HG03378 (cell line): ENCODE results near the gene SLC22A4.

ENCODE experiments used
- ATAC-seq: cut with Tn5 transposase; IDR thresholded peaks from one replicate; pipeline ENCODE4 v1.9.1; 2021; ENCODE audit warnings: mild to moderate bottlenecking, moderate library complexity; ENCODE audit not compliant: unreplicated experiment

The SLC22A4 gene

DNA sequence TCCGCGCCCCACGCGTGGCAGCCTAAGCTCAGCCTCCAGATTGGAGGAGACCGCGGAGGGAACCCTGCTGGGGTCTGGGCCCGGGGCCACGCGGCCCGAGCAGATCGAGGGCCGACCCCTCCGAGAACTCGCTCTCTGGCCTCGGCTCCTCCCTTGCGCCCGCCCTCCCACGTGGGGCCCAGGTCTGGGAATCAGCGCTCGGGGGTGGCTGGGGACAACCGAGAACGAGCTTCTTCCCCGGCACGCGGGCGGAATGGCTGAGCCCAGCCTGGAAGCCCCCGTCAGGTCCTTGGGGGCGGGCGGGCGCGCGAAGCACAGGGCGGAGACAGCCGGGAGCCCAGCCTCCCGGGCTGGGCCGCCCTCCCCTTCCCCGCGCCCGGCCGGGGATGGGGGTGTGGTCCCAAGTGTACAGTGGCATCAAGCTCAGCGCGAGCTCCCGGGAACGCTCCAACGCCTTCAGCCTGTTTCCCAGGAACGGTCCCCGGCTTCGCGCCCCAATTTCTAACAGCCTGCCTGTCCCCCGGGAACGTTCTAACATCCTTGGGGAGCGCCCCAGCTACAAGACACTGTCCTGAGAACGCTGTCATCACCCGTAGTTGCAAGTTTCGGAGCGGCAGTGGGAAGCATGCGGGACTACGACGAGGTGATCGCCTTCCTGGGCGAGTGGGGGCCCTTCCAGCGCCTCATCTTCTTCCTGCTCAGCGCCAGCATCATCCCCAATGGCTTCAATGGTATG, at the start of gene SLC22A4:
Gene SLC22A4, plus strand, starts transcription at position 403 of the 736 bp plus-strand sequence. Its CDS starts 223 bp downstream, at position 626.
- peak; percentile 50 for ATAC-seq

DNA sequence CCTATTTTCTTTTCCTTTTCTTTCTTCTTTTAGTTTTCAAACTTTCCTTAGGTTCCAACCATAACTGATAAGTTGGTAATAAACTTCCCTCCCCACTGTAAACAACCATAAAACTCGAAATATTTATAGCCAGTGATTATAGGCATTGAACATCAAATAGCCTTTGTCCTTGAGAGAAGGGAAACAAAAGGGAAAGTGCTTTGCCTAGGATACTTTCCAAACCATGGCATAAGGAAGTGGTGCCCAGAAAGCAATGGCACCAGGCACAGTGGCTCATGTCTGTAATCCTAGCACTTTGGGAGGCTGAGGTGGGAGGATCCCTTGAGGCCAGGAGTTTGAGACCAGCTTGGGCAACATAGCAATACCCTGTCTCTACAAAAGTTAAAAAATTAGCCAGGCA, 48.6 kb upstream of the SLC22A4 start:
- no peak for ATAC-seq

DNA sequence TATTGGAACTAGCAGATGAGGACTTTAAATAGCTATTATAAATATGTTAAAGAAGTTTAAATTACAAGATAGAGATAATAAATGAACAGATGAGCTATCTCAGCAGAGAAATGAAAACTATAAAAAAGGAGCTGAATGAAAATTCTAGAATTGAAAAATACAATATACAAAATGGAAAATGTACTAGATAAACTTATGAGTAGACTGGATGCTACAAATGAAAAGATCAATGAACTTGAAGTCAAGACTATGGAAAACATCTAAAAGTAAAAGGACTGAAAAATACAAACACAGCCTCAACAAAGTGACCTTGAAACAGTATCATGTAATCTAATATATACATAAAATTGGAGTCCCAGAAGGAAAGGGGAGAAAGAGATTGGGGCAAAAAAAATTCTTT, 47.4 kb upstream of the SLC22A4 start:
- no peak for ATAC-seq

DNA sequence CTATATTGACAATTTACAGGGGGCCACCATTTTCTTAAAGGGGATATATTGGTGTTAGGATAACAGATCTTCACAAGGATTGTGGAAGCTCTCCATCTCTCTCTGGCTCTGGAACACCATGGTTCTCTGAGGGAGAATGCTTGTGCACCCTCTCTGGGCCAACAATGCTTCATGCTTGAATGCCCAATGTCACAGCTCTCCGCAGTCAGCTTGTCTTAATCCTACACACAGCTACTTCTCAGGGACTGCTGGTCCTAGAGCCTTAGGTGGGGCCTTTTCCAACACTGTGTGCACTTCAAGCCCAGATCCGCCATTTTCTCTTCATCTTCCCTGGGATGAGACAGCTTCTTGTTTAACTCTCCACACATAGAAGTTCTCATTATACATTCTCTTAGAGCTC, 43.6 kb upstream of the SLC22A4 start:
- ATAC-seq = no peak

DNA sequence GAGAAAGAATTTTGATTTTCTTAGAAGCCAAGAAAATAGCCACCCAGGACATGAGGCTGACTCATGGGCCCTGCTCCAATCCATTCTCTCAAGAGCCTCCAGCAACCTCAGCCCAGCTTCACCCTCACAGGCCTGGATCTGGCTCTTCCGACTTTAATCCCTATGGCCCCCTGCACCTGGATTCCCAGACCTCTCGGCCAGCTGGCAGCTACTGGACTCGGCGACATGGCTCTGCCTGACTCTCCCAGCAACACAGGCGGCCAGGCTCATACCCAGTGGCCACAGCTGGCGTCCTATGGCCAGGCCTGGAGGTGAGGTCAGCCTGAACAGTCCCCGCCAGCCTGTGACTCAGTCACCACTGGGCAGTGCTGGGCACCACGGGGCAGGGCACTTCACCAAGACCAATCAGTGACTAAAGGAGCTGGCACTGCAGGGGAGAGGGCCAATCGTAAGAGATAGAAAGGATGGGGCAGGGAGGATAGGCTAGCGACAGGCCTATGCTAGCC, 42.9 kb upstream of the SLC22A4 start:
- ATAC-seq = no peak

DNA sequence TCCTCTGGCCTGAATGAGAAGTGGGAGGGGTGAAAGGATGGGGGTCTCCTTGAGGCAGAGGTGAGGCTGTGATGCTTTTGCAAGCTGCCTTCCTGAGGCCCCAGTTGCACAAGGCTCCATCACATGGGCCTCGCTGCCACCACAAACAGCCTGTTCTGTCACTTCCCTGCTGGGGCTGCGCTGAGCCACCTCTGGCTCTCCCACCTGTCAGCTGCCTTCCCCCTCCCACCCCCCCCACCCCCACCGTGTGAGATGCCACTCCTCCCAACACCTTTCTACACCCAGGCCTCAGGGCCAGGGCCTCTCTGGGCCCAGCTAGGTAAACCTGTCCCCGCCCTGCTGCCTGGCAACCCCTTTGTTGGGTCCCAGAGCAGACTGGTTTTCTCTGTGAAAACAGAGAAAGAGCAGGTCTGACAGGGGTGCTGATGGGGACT, 41.2 kb upstream of the SLC22A4 start:
- ATAC-seq = no peak

DNA sequence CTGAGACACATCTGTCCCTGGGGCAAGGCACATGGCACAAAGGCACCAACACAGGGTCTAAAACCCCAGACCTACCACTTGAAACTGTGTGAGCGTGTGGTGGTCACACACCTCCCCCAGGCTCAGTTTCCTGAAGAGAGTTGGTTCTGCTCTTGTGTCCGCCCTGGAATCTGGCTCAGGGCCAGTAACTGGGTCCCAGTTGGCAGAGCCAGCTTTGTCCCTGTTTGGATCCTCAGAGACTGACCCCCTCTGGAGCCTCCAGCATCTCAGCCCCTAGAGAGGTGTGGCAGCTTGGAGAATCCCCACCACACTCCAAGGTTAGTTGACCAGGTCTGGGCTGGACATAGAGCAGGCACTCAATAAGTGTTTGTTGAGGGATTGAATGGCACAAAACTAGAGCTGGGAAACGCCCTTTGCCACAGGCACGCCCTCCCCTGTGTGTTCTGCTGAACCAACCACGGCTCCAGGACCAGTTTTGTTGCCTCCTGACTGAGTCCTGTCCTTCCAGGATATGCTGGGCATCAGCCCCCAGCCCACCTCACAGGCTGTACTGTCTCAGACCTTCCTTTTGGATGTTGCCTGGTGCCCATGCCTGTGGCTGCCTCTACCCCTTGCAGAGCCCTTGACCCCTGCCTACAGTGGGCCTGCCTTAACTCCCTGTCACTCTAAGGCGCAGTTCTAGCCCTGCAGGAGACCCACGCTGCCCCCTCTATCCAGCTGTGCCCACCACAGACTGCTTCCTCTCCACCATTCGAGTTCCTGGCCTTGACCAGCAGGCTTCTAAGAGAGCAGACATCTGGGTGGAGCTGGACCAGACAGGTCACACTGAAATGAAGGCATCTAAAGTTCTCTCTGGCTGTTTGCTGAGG, 40.5 kb upstream of the SLC22A4 start:
- ATAC-seq = no peak

DNA sequence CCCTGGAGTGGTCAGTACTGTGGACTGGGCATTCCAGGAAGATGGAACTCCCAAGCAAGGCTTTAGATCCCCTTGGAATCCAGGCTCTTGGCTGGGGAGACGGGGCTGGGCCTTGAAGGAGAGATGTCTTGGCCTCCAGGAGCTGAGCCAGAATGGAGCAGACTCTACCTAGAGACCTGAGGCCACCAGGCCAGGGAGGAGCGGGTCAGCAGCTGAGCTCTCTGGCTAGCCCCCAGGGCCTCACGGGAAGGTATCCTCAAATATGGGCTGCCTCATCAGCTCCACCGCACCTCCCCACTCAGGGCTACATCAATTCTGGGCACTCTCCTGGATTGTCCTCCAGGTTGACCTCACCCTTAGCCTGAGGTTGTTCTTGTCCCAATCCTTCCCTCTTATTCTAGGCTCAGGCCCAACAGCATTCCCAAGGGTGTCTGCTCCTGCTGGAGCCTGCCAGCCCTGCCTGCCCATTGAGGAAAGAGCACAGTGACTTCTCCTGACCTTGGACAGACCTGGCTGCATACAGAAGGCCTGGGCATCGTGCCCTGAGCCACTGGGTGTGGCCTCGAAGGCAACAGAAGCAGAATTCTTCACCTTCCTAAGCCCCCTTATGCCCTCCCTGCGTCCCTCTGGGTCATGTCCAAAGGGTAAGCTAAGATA, 39.7 kb upstream of the SLC22A4 start:
- no peak for ATAC-seq

DNA sequence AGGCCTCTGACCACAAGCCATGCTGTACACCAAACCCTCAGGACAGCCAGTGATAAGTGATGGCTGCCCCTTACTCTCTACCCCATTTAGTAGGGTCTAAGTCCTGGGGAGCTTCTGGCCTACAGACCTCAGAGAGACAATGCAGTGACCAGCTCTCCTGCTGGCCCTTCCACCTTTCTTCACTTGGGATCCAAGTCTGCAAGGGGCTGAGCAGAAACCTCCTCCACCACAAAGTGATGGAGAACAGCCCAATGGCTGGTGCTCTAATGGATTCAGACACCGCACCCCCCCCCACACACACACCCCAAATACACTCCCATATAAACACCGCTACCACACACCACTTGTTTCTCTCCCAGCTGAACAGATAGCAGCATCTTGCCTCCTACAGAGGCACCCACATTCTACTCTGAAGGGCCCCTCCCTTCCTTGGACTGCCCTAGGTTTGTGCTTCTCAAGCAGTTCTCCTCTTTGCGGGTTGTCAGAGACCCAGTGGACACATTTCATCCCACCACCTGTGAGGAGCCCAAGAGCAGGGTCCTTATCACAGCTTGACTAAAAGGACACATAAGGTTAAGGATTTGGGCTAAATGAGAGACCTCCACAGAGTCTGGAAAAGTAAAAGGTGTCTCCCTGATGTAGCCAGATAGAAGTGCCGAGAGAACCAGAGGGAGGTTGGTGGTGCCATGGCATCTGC, 38.0 kb upstream of the SLC22A4 start:
- no peak for ATAC-seq

DNA sequence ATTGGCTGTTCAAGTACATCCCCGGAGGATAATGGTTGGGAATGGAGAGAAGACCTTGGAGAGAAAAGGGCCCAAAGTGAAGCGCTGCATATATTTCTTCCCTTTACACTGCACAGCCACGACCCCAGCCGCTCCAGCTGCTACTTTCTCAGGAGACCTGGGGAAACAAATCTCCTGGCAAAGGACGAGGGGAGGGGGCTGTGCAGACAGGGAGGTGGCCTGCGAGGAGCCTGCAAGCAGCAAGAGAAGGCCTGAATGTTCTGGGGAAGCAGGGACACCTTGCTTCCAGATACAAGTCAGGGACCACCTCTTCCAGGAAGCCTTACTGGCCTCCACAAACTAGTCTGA, 37.4 kb upstream of the SLC22A4 start:
- ATAC-seq = no peak

DNA sequence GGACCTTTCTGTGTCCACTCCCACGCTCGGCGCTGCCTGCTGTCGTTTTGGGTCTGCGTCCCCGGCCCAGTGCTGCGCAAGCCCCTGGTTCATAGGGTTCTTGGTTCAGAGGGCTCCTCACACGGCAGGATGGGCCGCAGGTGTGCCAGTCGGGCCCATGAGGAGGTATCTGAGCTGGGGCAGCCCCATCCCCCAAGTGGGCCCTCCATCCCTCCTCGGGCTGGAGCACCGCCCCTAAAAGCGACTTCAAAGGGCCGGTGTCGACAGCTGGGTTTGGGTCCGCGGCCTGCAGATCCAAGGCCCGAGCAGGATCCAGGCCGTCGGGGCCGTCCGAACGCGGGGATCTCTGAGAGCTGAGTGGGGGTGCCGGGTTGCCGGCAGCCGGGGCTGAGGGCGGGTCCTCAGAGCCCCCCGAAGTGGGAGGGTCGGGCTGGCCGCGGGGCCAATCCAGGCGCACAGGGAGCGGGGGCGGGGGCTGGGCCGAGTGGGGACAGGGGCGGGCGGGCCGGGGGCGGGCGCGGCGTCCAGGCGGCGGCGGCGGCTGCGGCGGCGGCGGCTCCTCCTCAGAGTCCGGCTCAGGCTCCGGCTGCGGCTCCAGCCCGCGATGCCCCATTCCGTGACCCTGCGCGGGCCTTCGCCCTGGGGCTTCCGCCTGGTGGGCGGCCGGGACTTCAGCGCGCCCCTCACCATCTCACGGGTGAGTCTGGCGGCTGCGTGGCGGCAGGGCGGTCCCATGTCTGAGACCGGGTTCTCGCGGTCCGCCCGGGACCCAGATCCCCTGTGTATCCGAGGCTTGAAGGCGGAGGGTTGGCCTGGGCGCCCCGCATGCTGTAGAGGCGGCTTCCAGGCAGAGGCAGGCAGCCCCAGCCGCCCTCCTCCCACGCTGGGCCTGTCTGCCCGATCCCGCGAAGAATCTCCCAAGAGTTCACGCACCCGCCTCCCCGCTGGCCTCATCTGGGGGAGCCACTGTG, 36.8 kb upstream of the SLC22A4 start, which contains the start of gene PDLIM4:
Gene PDLIM4, plus strand, starts transcription at position 566 of the 971 bp plus-strand sequence. Its CDS starts 39 bp downstream, at position 605.
- ATAC-seq = no peak

DNA sequence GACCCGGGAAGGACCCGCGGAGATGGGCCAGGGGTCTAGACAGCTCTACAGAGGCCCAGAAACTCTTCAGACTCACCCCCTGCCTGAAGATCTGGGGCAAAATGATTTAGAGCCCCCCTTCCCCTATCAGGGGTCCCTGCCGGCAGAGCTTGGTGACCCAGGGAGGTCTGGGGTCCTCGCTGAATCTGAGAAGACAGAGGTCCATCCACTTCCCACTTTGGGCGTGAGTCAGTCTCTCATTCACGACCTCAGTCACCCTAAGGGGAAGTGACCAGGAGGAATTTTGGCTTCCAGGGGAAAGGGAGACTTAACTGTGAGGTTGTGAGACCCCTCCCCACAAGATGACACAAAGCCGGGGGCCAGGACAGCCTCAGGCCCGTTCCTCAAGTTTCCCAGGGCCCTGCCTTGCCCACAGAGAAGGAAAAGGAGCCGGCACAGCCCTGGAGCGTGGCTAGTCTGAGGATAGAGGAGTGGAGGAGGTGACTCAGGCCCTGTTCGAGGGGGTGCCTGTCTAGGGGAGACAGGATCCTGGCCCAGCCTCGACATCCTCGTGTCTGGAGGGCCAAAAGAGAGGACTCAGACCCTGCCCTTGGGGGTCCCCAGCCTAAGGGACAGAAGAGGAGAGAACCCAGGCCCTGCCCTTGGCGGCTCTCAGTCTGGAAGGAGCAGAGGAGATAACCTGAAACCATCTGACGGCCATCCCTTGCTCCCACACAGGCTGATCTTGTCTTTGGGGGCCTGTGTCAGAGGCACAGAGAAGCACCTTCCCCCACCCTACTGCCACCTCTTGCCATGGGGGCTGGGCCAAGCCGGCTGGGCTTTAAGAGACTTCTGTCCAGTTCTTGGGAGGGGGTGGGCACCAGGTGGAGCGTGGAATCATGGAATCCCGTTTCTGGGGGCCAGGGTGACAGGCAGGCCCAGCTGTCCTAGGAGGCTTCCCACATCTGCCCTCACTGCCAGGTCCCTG, 35.8 kb upstream of the SLC22A4 start:
- no peak for ATAC-seq

DNA sequence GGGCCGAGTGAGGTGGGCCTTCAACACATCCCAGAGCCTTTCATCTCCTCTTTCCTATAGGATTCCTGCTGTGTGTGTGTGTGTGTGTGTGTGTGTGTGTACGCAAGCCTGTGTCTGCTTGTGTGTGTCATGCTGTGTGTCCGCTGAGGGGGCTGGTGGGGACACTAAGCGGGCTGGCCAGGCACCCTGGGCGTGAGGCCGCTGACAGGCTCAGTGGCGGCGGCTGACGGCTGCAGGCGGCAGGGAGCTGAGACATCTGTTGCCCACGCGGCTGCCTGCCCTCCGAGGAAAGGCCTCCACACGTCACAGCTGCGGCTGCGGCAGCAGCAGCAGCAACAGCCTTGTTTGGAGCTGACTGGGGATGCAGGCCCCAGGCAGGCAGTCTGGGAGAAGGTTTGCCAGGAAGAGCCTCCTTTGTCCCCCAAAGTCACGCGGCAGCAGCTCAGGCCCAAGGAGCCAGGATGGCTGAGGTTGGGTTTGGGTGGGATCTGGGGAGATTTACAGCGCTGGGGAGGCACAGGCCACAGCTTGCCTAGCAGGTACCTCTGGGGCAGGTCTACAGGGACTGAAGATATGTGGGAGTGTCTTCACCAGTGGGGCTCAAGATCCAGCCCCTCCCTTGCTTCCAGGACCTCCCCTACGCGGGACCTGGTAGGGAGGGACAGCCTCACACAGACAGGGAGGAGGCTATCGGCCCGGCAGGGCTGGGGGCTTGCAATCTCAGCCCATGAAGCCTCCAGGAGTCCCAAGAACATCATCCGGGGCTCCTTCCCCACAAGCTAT, 34.9 kb upstream of the SLC22A4 start:
- ATAC-seq = no peak

DNA sequence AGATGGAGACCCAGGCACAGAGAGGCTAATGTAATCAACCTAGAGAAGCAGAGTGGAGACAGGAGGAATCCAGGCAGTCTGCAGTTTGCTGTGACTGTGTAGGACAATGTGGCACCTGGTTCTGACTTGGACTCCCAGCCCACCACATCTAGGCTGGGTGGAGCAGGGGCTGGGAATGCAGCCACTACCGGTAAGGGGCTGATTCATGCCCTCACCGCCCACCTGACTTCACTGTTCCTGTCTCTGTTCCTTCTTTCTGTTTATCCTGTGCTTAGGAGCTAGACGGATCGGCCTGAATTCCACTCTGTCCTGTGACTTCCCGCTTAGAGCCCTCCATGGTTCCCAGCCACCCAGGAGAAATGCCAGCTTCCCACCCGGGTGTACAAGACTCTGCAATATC, 34.1 kb upstream of the SLC22A4 start:
- no peak for ATAC-seq

DNA sequence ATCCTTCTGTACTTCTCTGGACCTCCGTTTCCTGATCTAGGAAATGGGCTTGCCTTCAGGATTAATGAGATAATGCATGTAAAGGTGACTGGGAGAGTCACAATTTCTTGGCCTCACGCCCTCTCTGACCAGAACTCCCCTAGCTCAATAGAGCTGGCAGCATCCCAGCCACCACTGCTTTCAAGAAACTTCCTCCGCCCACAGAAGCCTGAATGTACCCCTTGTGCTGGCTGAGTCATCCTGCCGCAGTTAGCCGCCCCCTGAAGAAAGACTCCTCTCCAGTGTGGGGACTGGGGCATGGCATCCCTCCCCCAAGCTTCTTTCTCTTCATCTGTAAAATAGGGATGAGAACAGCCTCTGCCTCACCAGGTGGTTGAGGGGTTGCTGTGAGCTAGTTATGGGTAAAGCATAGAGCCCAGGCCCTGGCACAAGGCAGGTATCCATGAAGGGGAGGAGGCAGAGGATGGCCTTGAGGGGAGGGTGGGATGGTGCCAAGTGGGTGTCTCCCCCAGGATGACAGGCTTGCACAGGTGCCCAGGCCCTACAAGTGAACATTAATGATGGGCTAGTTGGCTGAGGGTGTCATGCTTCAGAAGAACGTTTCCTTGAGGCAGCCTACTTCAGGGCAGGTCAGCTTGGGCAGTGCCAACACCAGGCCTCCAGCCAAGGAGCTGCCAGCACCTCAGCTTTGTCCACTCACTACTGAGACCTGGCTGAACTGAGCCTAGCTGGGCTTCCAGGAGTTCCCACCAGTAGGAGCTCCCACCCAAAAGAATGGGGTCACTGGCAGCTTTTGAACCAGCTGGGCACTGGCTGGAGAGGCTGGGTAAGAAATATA, 33.3 kb upstream of the SLC22A4 start:
- ATAC-seq = peak; percentile 80

DNA sequence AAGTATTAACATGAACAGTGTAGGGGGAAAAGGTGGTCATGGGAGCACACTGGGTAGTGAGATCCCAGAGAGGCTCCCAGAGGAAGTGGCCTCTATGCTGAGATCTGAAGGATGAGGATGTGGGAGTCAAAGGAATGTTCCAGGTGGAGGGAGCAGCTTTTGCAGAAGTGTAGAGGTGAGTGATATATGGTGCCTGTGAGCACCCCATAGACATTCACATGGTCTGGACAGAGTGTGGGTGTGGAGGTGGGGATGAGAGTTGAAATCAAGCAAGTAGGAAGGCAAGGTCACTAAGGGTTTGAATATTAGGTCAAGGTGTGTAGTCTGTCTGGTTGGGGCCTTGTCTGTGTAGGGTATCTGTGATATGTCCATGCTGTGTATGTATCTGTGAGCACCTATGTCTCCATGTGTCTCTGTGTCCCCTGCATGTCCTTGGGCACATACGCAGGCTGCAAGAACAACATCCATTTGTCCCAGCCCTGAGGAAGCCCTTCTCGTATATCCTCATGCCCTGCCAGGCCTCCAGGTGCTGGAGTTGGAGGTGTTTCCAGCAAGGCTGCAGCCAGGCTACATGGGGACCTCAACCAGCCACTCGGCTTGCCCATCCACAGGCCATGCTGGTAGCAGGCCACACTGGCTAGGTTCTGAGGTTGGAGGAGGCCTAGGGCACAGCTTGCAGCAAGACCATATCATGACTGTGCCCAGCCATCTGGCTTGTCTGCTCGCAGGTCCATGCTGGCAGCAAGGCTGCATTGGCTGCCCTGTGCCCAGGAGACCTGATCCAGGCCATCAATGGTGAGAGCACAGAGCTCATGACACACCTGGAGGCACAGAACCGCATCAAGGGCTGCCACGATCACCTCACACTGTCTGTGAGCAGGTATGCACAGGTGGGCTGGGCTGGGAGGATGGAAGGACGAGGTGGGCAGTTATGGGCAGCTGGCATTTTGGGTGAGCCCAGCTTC, 32.0 kb upstream of the SLC22A4 start:
- ATAC-seq = no peak
